CD4-positive, alpha-beta T cell treated with Interleukin-6 at 100 ng/mL for 8 hours (primary cell): Measurements from ENCODE around the gene UBXN4.
"Not testable (repeated sequence)": the region's sequence is repeated elsewhere in the genome, so short reads cannot be mapped to it uniquely, and the experiment has no call there.

Experiments used
- DNase-seq: peaks from one replicate; pipeline ENCODE4 v3.0.0-alpha.2; 2020; ENCODE audit warnings: mixed read lengths, low spot score

The UBXN4 gene

GRCh38 chr2:135741395-135742324 lies at the start of gene UBXN4:
TSS of gene UBXN4 (plus strand) at chr2:135741855. CDS start at chr2:135741930, 75 bp downstream.
- peak; percentile 97 for DNase-seq

GRCh38 chr2:135694711-135695110 lies 46.9 kb upstream of the UBXN4 start:
- no peak for DNase-seq

- DNase-seq = no peak
These were observed 42.8 kb upstream of the UBXN4 start for GRCh38 chr2:135698838-135699237.

- DNase-seq = no peak
These were observed 40.2 kb upstream of the UBXN4 start for GRCh38 chr2:135701442-135701841.

GRCh38 chr2:135703300-135703699 lies 38.4 kb upstream of the UBXN4 start:
- DNase-seq = no peak

GRCh38 chr2:135704075-135704474 lies 37.6 kb upstream of the UBXN4 start:
- not testable (repeated sequence) for DNase-seq

- DNase-seq = no peak
These were observed 33.5 kb upstream of the UBXN4 start for GRCh38 chr2:135708159-135708558.

- DNase-seq = peak; percentile 57
These were observed 31.7 kb upstream of the UBXN4 start for GRCh38 chr2:135709992-135710391.

- DNase-seq = not testable (repeated sequence)
These were observed 26.6 kb upstream of the UBXN4 start for GRCh38 chr2:135715086-135715485.

- DNase-seq = no peak
These were observed 13.5 kb upstream of the UBXN4 start for GRCh38 chr2:135728064-135728743.

- no peak for DNase-seq
These were observed 9.1 kb upstream of the UBXN4 start for GRCh38 chr2:135732561-135732960.

GRCh38 chr2:135733045-135733444 lies 8.6 kb upstream of the UBXN4 start:
- DNase-seq = no peak

- no peak for DNase-seq
These were observed 5.1 kb upstream of the UBXN4 start for GRCh38 chr2:135736546-135736945.

GRCh38 chr2:135740206-135740605 lies 1.4 kb upstream of the UBXN4 start:
- DNase-seq = no peak

GRCh38 chr2:135741043-135741394 lies 636 bp upstream of the UBXN4 start:
- DNase-seq = no peak

- peak; percentile 37 for DNase-seq
These were observed 686 bp downstream of the UBXN4 start for GRCh38 chr2:135742325-135742757.

- DNase-seq = no peak
These were observed 2.2 kb downstream of the UBXN4 start for GRCh38 chr2:135743860-135744259.

GRCh38 chr2:135744760-135745314 lies 3.2 kb downstream of the UBXN4 start:
- DNase-seq = peak; percentile 24

GRCh38 chr2:135745545-135745944 lies 3.9 kb downstream of the UBXN4 start:
- DNase-seq = no peak

GRCh38 chr2:135755573-135755972 lies 13.9 kb downstream of the UBXN4 start:
- no peak for DNase-seq

GRCh38 chr2:135756692-135757091 lies 15.0 kb downstream of the UBXN4 start:
- DNase-seq = no peak

GRCh38 chr2:135762022-135762421 lies 20.4 kb downstream of the UBXN4 start:
- DNase-seq = no peak

- no peak for DNase-seq
These were observed 20.9 kb downstream of the UBXN4 start for GRCh38 chr2:135762530-135762929.
